Fibroblast of lung (primary cell): ENCODE results near the gene OR4D6. TPM values are rescaled to one million over a fixed set of nuclear protein-coding genes. Genes with fewer than 3 reads are reported as not detected.

ENCODE experiments used
- DNase-seq, 2 donors: peaks; one replicate each; pipeline versions ENCODE4 v3.0.0 to v3.0.0-alpha.2; 2010; ENCODE audit warnings: low read depth in 2 of 2
- H2AFZ ChIP-seq: 2 replicates; pipeline ENCODE4 v1.5.1; 2012; ENCODE audit warnings: low read length, control low read depth, inconsistent platforms
- H3K27ac ChIP-seq: 2 replicates; pipeline ENCODE4 v1.5.1; 2011; ENCODE audit warnings: low read length, control low read depth; ENCODE audit not compliant: insufficient read depth
- H3K27me3 ChIP-seq: 2 replicates; pipeline ENCODE4 v1.5.1; 2011; ENCODE audit warnings: mild to moderate bottlenecking, low read length; ENCODE audit not compliant: control insufficient read depth, insufficient read depth
- H3K36me3 ChIP-seq: 2 replicates; pipeline ENCODE4 v1.5.1; 2011; ENCODE audit warnings: low read length; ENCODE audit not compliant: control insufficient read depth, insufficient read depth
- H3K4me1 ChIP-seq: 2 replicates; pipeline ENCODE4 v1.5.1; 2011; ENCODE audit warnings: low read length; ENCODE audit not compliant: control insufficient read depth, insufficient read depth; ENCODE audit errors: extremely low read depth
- H3K4me2 ChIP-seq: 2 replicates; pipeline ENCODE4 v1.5.1; 2011; ENCODE audit warnings: low read length, control low read depth; ENCODE audit not compliant: insufficient read depth; ENCODE audit errors: extremely low read depth
- H3K4me3 ChIP-seq, 4 experiments: fragments of 200-600 bp in 1 of 4; sonication (generic) in 1 of 4; replicated peaks in 1 of 4; 2 replicates each; pipeline ENCODE4 v1.5.1; 2011 to 2016; ENCODE audit warnings: low read length in 4 of 4, low read depth in 3 of 4, mild to moderate bottlenecking in 3 of 4, control low read depth in 2 of 4, inconsistent platforms in 1 of 4, mixed read lengths in 1 of 4; ENCODE audit not compliant: insufficient read depth in 1 of 4; ENCODE audit errors: control extremely low read depth in 1 of 4
- H3K79me2 ChIP-seq: 2 replicates; pipeline ENCODE4 v1.5.1; 2012; ENCODE audit warnings: mild to moderate bottlenecking, low read length, inconsistent platforms; ENCODE audit not compliant: control insufficient read depth, insufficient read depth
- H3K9ac ChIP-seq: 2 replicates; pipeline ENCODE4 v1.5.1; 2011; ENCODE audit warnings: mild to moderate bottlenecking, low read length, control low read depth; ENCODE audit not compliant: insufficient read depth
- H3K9me3 ChIP-seq: 2 replicates; pipeline ENCODE4 v1.5.1; 2012; ENCODE audit warnings: low read depth, low read length; ENCODE audit not compliant: control insufficient read depth, insufficient read depth
- H4K20me1 ChIP-seq: 2 replicates; pipeline ENCODE4 v1.5.1; 2011; ENCODE audit warnings: low read length; ENCODE audit not compliant: control insufficient read depth, insufficient read depth; ENCODE audit errors: extremely low read depth
- CTCF ChIP-seq, 2 donors: IDR thresholded peaks in 1 of 2; conservative IDR thresholded peaks in 1 of 2; 1 replicate in 1 of 2; 2 replicates in 1 of 2; pipeline ENCODE4 v1.5.1; 2011 to 2012; ENCODE audit warnings: low read length in 2 of 2, control low read depth in 1 of 2, inconsistent platforms in 1 of 2, low read depth in 1 of 2, mild to moderate bottlenecking in 1 of 2
- EZH2 ChIP-seq: IDR thresholded peaks from 2 replicates; pipeline ENCODE4 v1.5.1; 2012; ENCODE audit warnings: low read length, control low read depth, mild to moderate bottlenecking; ENCODE audit errors: missing control alignments
- polyA plus RNA-seq, 2 donors: library from polyadenylated mRNA; depleted of rRNA in 1 of 2; stranded (reverse) in 1 of 2; unstranded in 1 of 2; fragments of >200 nt; gene quantifications; 2 replicates each; pipeline ENCODE4 v1.2.1, GENCODE V29; 2011 to 2012; ENCODE audit warnings: missing spikeins in 1 of 2
- total RNA-seq: library from RNA; depleted of rRNA; stranded (reverse); fragments of >200 nt; gene quantifications from 2 replicates; pipeline ENCODE4 v1.2.1, GENCODE V29; 2014

The OR4D6 gene
- total and polyA plus RNA-seq, 2 donors (not counting 1 experiment from before 2014, with no cell fraction given), result not detected

DNA sequence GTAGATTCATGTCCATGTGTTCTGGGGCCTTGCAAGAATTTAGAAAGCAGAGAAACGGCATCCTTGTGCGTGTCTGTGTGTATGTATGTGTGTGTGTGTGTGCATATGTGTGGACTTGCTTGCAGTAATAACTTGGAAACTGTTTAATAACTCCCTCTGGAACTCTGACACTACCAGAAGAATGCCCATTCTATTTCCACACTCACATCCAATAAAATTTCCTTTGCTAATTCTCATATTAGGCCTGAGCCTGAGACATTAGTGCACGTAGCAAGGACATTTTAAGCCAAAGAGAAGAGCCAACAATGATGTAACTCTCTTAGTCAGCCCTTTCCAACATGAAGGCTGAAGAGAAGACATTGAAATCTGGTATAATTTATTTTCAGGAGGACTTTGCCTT, 3.2 kb downstream of the OR4D6 start:
- TF ChIP-seq EZH2 (no peak), CTCF (conservative IDR thresholded peaks at IDR 0.05 in 1 of 2, IDR thresholded peaks at IDR 0.05 in 1 of 2; ENCODE audit: low read depth in 1 of 2, low read length in 2 of 2) (no peak)
- DNase-seq, result no peak

DNA sequence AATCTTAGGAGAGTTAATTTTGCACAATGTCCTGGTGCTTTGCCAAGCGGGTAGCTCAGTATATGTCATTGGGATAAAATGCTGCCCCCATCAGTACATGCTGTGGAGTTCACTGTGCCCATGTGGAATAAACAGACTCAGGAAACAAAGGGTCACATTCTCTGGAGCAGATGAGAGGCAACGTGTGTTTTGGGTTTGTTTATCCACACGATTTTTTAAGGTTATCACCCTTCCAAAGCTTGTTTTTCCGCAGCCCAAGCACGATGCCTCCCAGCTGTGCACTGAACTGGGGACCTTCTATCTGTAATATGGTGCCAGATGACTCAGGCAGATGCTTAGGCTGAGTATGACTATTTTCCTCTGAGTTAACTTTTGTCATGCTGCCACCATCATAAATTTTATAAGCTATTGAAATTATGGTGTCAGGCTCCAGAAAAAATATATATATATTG, 6.5 kb downstream of the OR4D6 start:
- Histone ChIP-seq H2AFZ (no peak overlapping the region), H3K4me1 (no peaks in the 10 kb centered on the region), H3K4me3 (no peak overlapping the region), H3K9ac (no peak overlapping the region), H4K20me1 (no peaks in the 10 kb centered on the region), H3K79me2 (no peaks in the 10 kb centered on the region), H3K4me2 (no peak overlapping the region), H3K9me3 (no peaks in the 10 kb centered on the region), H3K27me3 (no peaks in the 10 kb centered on the region), H3K36me3 (no peaks in the 10 kb centered on the region), H3K27ac (no peak overlapping the region)
- DNase-seq, result no peak
- TF ChIP-seq EZH2, result no peak
- TF ChIP-seq CTCF (conservative IDR thresholded peaks at IDR 0.05 in 1 of 2, IDR thresholded peaks at IDR 0.05 in 1 of 2; ENCODE audit: low read depth in 1 of 2, low read length in 2 of 2), result no peak

More for the DNA sequence above, 3.2 kb downstream of the OR4D6 start:
- H4K20me1 ChIP-seq, result no peaks in the 10 kb centered on the region
- no peaks in the 10 kb centered on the region for H3K4me1 ChIP-seq
- no peaks in the 10 kb centered on the region for H3K36me3 ChIP-seq
- no peak overlapping the region for H3K9ac ChIP-seq
- H3K27ac ChIP-seq, result no peak overlapping the region
- no peaks in the 10 kb centered on the region for H3K9me3 ChIP-seq
- H2AFZ ChIP-seq, result no peak overlapping the region
- H3K4me3 ChIP-seq, result no peak overlapping the region
- no peaks in the 10 kb centered on the region for H3K79me2 ChIP-seq
- no peaks in the 10 kb centered on the region for H3K27me3 ChIP-seq
- H3K4me2 ChIP-seq, result no peak overlapping the region

DNA sequence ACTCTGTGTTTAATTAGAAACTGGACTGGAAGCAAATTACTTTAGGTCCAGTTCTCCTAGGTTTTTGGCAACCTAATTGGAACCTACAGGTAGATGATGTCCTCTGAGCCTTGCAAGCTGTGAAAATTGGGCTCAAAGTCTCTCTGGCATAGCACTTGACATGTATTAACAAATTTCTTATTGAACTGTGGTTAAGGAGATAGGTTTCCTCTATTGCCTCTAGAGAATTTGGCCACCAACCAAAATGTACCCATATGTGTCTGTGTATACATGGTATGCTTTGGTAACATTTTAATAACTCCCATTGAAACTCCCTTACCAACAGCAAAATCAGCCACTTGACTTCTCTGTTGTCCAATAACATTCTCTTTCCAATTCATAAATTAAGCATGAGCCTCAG, 16.3 kb downstream of the OR4D6 start, which contains the start of gene OR4D10:
OR4D10 (plus strand) TSS at position 301 of the 400 bp plus-strand sequence. CDS start 4,115 bp downstream, outside the sequence.
- H3K4me1 ChIP-seq, result no peaks in the 10 kb centered on the region
- no peaks in the 10 kb centered on the region for H3K79me2 ChIP-seq
- no peaks in the 10 kb centered on the region for H4K20me1 ChIP-seq
- no peak within 1 kb of the TSS for H2AFZ ChIP-seq
- DNase-seq, result no peak
- H3K4me3 ChIP-seq, result no peak within 1 kb of the TSS
- no peaks in the 10 kb centered on the region for H3K27me3 ChIP-seq
- no peaks in the 10 kb centered on the region for H3K9me3 ChIP-seq
- no peak within 1 kb of the TSS for H3K4me2 ChIP-seq
- H3K9ac ChIP-seq, result no peak within 1 kb of the TSS
- no peak within 1 kb of the TSS for H3K27ac ChIP-seq
- no peaks in the 10 kb centered on the region for H3K36me3 ChIP-seq
- no peak for TF ChIP-seq CTCF (conservative IDR thresholded peaks at IDR 0.05 in 1 of 2, IDR thresholded peaks at IDR 0.05 in 1 of 2; ENCODE audit: low read depth in 1 of 2, low read length in 2 of 2)
- TF ChIP-seq EZH2, result no peak
